Stimulated activated CD4-positive, alpha-beta T cell treated with anti-CD3 and anti-CD28 coated beads, TNF-alpha, amount 100 ng/mL, for 4 hours (primary cell): ENCODE results near the gene FYTTD1.

Experiments used
- DNase-seq, 3 experiments: peaks; one replicate each; pipeline ENCODE4 v3.0.0-alpha.2; 2020; ENCODE audit warnings: low read depth in 3 of 3

FYTTD1 gene

DNA sequence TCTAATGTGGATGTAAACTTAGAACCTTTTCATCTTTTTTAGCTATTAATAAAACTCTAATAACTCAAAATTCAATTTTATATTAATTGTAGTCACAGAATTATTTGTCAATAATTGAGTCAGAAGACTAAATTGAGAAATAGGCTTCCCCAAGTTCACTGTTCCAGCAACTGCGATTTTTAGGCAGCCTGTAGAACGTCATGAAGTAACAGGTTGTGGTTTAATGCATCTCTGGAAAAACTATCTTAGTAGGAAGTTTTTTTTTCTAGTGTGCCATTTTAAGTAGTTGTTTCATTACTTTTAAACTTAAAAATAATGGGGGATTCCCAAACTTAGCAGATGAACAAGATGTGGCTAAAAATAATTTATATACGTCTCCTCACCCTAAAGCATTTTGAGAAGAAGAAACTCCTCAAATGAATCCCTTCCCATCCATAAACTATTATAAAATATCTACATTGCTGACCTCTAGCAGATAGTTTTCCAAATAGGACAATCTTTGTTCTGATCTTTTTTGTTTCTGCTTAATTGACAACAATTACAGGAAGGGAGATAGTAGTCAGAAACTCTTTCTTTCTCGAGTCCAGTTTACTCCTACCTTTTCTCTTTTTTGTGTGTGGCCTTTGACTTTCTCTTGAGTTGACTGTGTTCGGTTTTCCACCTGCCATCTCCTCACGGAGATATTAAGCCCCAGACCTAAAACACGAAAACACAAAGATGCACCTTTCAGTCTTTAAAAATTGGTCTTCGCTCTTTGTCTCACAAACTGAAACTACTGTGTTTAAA lies 84.4 kb downstream of the FYTTD1 start:
- DNase-seq = no peak

DNA sequence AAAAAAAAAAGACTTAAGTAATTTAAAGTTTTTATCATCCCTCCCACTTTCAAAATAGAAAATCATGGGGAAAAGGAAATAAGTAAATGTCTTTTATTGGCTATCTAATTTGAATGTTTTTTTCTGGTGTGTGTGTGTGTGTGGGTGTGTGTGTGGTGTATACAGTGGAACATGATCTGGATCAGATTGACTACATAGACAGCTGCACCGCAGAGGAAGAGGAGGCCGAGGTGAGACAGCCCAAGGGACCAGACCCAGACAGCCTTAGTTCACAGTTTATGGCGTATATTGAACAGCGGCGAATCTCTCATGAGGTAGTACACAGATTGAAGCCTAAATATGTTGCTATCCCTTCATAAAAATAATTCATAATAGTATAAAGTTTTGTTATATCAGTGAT lies 85.8 kb downstream of the FYTTD1 start:
- no peak for DNase-seq

DNA sequence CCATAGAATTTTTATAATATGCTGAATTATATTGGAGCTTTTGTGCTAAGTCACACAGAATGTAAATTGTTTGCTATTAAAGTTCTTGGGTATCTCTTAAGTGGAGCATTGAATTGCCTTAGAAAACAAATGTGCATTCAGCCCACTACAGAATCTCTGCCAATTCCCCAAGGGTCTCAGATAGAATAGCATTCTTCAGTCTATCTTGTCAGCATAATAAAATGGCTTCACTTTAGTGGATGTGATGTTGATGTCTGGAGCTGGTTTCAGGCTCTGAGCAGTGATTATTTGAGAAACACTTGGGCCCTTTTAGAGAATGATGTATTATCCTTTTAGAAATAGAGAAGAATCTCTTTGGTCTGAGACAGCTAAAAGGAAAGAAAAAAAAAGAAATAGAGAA lies 86.6 kb downstream of the FYTTD1 start:
- no peak for DNase-seq
